Smooth muscle cell (in vitro differentiated cells): ENCODE measurements around the gene LCORL. TPM values are rescaled to one million over a fixed set of nuclear protein-coding genes. Genes with fewer than 3 reads are reported as not detected.

Experiments
- DNase-seq: peaks from one replicate; lab custom pipeline; 2025; ENCODE audit not compliant: unreplicated experiment; lab: John Stamatoyannopoulos, UW
- H2AFZ ChIP-seq: fragments of 200-600 bp; sonication (generic); 2 replicates; pipeline ENCODE4 v1.6.0; 2016; ENCODE audit warnings: antibody characterized with exemption, low read depth, mild to moderate bottlenecking
- H3F3A ChIP-seq: fragments of 200-600 bp; sonication (generic); 2 replicates; pipeline ENCODE4 v1.6.0; 2017; ENCODE audit warnings: antibody characterized with exemption, low read depth
- H3K27ac ChIP-seq: fragments of 200-600 bp; sonication (generic); 2 replicates; pipeline ENCODE4 v1.5.1; 2016; ENCODE audit warnings: low read depth, mild to moderate bottlenecking
- H3K27me3 ChIP-seq: fragments of 200-600 bp; sonication (generic); 2 replicates; pipeline ENCODE4 v1.6.1; 2016; ENCODE audit warnings: low read depth, mild to moderate bottlenecking
- H3K36me3 ChIP-seq: fragments of 200-600 bp; sonication (generic); 2 replicates; pipeline ENCODE4 v1.5.1; 2016; ENCODE audit warnings: low read depth
- H3K4me1 ChIP-seq: fragments of 200-600 bp; sonication (generic); 2 replicates; pipeline ENCODE4 v1.5.1; 2016; ENCODE audit warnings: low read depth
- H3K4me2 ChIP-seq: fragments of 200-600 bp; sonication (generic); 2 replicates; pipeline ENCODE4 v1.6.0; 2016; ENCODE audit warnings: mild to moderate bottlenecking
- H3K4me3 ChIP-seq: fragments of 200-600 bp; sonication (generic); 2 replicates; pipeline ENCODE4 v1.5.1; 2016; ENCODE audit warnings: mild to moderate bottlenecking
- H3K79me2 ChIP-seq: fragments of 200-600 bp; sonication (generic); 2 replicates; pipeline ENCODE4 v1.6.0; 2016; ENCODE audit warnings: low read depth, mild to moderate bottlenecking
- H3K9ac ChIP-seq: fragments of 200-600 bp; sonication (generic); 2 replicates; pipeline ENCODE4 v1.6.0; 2016; ENCODE audit warnings: low read depth
- H3K9me3 ChIP-seq: fragments of 200-600 bp; sonication (generic); replicated peaks from 2 replicates; pipeline ENCODE4 v1.5.1; 2016; ENCODE audit warnings: low read depth
- H4K20me1 ChIP-seq: fragments of 200-600 bp; sonication (generic); 2 replicates; pipeline ENCODE4 v1.6.0; 2016; ENCODE audit warnings: low read depth
- CTCF ChIP-seq: fragments of 200-600 bp; sonication (generic); IDR thresholded peaks from 2 replicates; pipeline ENCODE4 v1.5.1; 2017; ENCODE audit warnings: borderline replicate concordance, mild to moderate bottlenecking, antibody characterized with exemption; ENCODE audit not compliant: insufficient read depth, poor library complexity, severe bottlenecking
- WGBS: methylation state at CpG from one replicate; pipeline ENCODE4 v1.1.7; 2016; ENCODE audit warnings: low lambda C conversion rate; 5-methylcytosine and 5-hydroxymethylcytosine counted together
- polyA plus RNA-seq: library from polyadenylated mRNA; unstranded; fragments of >200 nt; fragmentation: Nextera tagmentation; extraction: Ambion mirVana; gene quantifications from 2 replicates; pipeline ENCODE4 v1.2.1, GENCODE V29; 2016
- total RNA-seq: library from RNA; depleted of rRNA; stranded (reverse); fragments of >200 nt; gene quantifications from 2 replicates; pipeline ENCODE4 v1.2.3, GENCODE V29; 2014

The LCORL gene
- 15.9 and 16.6 TPM in 2 replicates for total RNA-seq
- 6.7 and 11.2 TPM in 2 replicates for polyA plus RNA-seq

GRCh38 chr4:18021720-18022571 lies at the start of gene LCORL:
LCORL (minus strand) TSS chr4:18021755; CDS start chr4:18021751, 4 bp downstream.
- Histone ChIP-seq H3K9ac (peak within 1 kb of the TSS; percentile 73), H3K4me3 (peak within 1 kb of the TSS; percentile 73), H3K27ac (peak within 1 kb of the TSS; percentile 78), H3K9me3 (no peaks in the 10 kb centered on the region), H3F3A (peaks cover 7% of the 10 kb centered on the region), H2AFZ (peak within 1 kb of the TSS; percentile 98), H4K20me1 (peaks cover 27% of the 10 kb centered on the region), H3K4me2 (peak within 1 kb of the TSS; percentile 92), H3K36me3 (no peaks in the 10 kb centered on the region), H3K4me1 (peaks cover 12% of the 10 kb centered on the region), H3K27me3 (no peaks in the 10 kb centered on the region), H3K79me2 (peaks cover 37% of the 10 kb centered on the region)
- TF ChIP-seq CTCF: no peak
- peak; percentile 79 for DNase-seq
- WGBS: 2% methylated on average over 53 of the region's 71 CpGs

- Histone ChIP-seq H3K9me3 (no peaks in the 10 kb centered on the region), H3K36me3 (no peaks in the 10 kb centered on the region), H2AFZ (no peak overlapping the region), H3K79me2 (no peaks in the 10 kb centered on the region), H4K20me1 (no peaks in the 10 kb centered on the region), H3K27ac (no peak overlapping the region), H3K4me1 (no peaks in the 10 kb centered on the region), H3K9ac (no peak overlapping the region), H3K4me2 (no peak overlapping the region), H3K4me3 (no peak overlapping the region), H3F3A (no peaks in the 10 kb centered on the region), H3K27me3 (peaks cover 6% of the 10 kb centered on the region)
- WGBS: 84% methylated on average over 4 of the region's 4 CpGs
- no peak for TF ChIP-seq CTCF
- DNase-seq: no peak
Measured at GRCh38 chr4:18069810-18070209, 48.3 kb upstream of the LCORL start.

GRCh38 chr4:18067031-18067430 lies 45.5 kb upstream of the LCORL start:
- Histone ChIP-seq H3K79me2 (no peaks in the 10 kb centered on the region), H3K9ac (no peak overlapping the region), H4K20me1 (no peaks in the 10 kb centered on the region), H3K4me2 (no peak overlapping the region), H3K36me3 (no peaks in the 10 kb centered on the region), H3K27ac (no peak overlapping the region), H3F3A (no peaks in the 10 kb centered on the region), H3K4me3 (no peak overlapping the region), H3K4me1 (no peaks in the 10 kb centered on the region), H3K27me3 (peaks cover 6% of the 10 kb centered on the region), H2AFZ (no peak overlapping the region), H3K9me3 (peaks cover 10% of the 10 kb centered on the region)
- no peak for DNase-seq
- no peak for TF ChIP-seq CTCF
- 96% methylated on average over 2 of the region's 2 CpGs for WGBS

- Histone ChIP-seq H3K9me3 (peaks cover 10% of the 10 kb centered on the region), H3K9ac (no peak overlapping the region), H3K36me3 (no peaks in the 10 kb centered on the region), H3K4me3 (no peak overlapping the region), H3F3A (no peaks in the 10 kb centered on the region), H3K27me3 (no peaks in the 10 kb centered on the region), H2AFZ (no peak overlapping the region), H3K27ac (no peak overlapping the region), H3K4me1 (no peaks in the 10 kb centered on the region), H3K4me2 (no peak overlapping the region), H4K20me1 (no peaks in the 10 kb centered on the region), H3K79me2 (no peaks in the 10 kb centered on the region)
- no peak for DNase-seq
- TF ChIP-seq CTCF: no peak
Measured at GRCh38 chr4:18063079-18063478, 41.5 kb upstream of the LCORL start.
